ENCODE measurements around the gene FKBP5. TPM values are rescaled to one million over a fixed set of nuclear protein-coding genes. Genes with fewer than 3 reads are reported as not detected.
"Not testable (repeated sequence)": the region's sequence is repeated elsewhere in the genome, so short reads cannot be mapped to it uniquely, and the experiment has no call there.

The FKBP5 gene
- total RNA-seq, 1 experiment from 2014 or later, result 15.0 TPM

DNA sequence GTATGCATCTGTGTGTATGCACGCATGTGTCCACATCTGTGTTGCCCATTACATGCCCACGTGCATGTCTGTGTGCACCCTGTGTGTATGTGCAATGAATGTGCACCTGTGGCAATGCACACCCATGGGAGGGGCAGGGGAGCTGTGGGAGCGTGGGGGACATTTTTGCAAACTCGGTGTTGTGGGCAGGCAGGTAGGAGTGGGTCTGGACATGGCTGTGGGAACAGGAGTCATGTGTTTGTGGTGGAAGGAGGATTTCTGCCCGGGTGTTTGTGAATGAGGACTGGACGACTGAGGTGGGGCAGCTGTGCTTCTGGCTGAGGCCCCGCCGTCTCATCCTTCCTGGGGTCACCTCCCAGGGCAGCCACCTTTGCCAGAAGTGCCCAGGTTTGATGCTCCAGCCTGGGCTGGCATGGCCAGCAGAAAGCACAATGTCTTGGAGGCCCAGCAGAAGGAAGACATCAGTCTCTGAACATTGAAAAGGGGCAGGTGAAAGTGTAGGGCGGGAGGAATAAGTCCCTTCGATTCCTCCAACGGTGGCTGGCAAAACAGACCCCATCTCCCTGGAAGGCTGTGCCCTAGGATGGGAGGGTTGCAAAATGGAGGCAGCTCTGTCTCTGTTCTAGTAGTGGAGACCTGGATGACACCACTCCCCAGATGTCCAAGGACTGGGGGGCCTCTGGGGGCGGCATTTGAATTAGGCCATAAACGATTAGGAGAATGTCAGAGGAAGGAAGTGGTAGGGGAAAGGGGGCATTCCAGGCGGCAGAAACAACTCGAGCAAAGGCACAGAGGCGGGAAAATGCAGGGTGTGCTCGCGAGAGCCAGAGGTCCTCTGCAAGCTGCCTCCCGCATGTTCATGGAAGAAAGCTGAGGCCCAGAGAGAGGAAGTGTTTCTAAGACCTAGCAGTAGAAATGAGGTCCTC is 29.0 kb upstream of the FKBP5 start:
- Histone ChIP-seq H3K36me3 (replicated peaks; ENCODE audit: control insufficient read depth, insufficient read depth, low read length) (no peaks in the 10 kb centered on the region), H3K4me3 (ENCODE audit: insufficient read depth, low read depth, low read length) (no peak overlapping the region), H3K27me3 (ENCODE audit: control insufficient read depth, insufficient read depth, low read length) (no peaks in the 10 kb centered on the region)
- DNase-seq, result peak; percentile 61

DNA sequence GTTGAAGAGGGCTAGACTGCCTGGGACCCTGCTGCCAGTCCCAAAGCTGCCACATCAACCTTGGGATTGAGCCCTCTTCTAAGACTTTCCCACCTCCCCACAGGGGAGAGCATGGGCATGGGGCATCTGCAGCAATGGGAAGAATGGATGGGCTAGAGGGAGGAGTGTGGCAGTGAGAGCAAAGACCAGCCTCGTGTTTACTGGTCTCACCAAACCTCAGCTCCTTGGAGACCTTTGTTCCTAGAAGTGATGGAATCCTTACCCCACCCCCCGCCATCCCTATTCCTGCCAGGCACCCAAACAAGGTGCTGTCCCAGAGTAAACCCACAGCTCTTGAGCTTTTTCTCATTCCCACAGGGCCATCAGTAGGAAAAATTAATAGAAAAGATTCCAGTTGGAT is 28.1 kb upstream of the FKBP5 start:
- Histone ChIP-seq H3K36me3 (replicated peaks; ENCODE audit: control insufficient read depth, insufficient read depth, low read length) (no peaks in the 10 kb centered on the region), H3K27me3 (ENCODE audit: control insufficient read depth, insufficient read depth, low read length) (no peaks in the 10 kb centered on the region), H3K4me3 (ENCODE audit: insufficient read depth, low read depth, low read length) (no peak overlapping the region)
- DNase-seq, result peak; percentile 45

DNA sequence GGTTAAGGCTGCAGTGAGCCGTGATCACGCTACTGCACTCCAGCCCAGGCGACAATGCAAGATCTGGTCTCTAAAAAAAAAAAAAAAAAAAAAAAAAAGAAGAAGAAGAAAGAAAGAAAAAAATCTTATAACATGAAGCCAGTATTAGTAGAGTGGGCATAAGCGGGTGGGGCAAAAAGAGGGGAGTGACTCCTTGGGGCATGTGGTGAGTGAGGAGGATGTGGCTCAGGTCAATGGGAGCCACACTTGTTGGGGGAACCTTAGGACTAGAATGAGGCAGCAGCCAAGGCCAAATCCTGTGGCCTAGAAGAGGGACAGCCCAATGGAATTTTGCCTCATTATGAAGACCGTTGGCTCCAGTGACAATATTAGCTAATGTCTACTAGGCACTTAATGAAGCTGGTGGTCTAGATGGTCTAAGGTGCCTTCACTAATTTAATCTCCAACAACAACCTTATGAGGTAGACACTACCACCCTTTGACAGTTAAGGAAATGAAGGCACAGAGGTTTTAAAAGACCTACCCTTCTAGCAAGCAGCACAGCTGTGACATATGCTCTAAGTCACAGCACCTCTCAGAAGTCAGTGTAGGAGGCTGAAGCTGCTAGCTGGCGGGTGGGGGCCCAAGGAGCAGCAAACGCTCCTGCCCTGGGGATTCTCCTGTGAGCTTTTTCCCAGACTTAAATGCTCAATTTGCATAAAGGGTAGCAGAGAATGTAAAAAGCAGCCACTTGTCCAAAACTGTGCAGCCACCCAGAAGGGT is 24.5 kb upstream of the FKBP5 start:
- Histone ChIP-seq H3K4me3 (ENCODE audit: insufficient read depth, low read depth, low read length) (no peak overlapping the region), H3K36me3 (replicated peaks; ENCODE audit: control insufficient read depth, insufficient read depth, low read length) (no peaks in the 10 kb centered on the region), H3K27me3 (ENCODE audit: control insufficient read depth, insufficient read depth, low read length) (no peaks in the 10 kb centered on the region)
- peak; percentile 35 for DNase-seq

DNA sequence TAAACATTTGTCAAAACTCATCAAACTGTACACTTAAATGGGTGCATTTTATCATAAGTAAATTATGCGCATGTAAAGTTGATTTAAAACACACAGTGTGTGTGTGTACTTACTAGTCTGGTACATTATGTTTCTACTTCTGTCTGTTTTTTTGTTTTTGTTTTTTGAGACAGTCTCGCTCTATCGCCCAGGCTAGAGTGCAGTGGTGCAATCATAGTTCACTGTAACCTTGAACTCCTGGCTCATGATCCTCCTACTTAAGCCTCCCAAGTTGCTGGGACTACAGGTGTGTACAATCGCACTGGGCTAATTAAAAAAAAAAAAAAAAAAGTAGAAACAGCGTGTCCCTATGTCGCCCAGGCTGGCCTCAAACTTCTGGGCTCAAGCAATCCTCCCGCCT is 23.0 kb upstream of the FKBP5 start:
- H3K36me3 ChIP-seq (replicated peaks; ENCODE audit: control insufficient read depth, insufficient read depth, low read length), result no peaks in the 10 kb centered on the region
- no peaks in the 10 kb centered on the region for H3K27me3 ChIP-seq (ENCODE audit: control insufficient read depth, insufficient read depth, low read length)
- no peak for DNase-seq
- no peak overlapping the region for H3K4me3 ChIP-seq (ENCODE audit: insufficient read depth, low read depth, low read length)

DNA sequence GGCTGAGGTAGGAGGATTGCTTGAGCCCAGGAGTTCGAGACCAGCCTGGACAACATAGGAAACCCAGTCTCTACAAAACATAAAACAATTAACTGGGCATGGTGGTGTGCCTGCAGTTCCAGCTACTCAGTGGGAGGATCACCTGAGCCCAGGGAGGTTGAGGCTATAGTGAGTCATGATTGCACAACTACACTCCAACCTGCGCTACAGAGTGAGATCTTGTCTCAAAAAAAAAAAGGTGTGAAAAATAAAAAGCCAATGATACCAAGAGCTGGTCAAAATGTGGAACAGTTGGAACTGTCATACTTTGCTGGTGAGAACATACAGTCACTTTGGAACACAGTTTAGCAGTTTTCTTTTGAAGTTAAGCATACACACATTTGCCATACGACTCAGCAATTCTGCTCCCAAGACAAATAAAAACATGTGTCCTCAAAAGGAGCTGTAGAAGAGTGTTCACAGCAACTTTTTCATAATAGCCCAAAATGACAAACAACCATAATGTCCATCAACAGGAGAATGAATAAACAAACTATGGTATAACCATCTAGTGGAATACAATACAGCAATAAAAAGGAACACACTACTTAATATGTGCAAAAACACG is 21.6 kb upstream of the FKBP5 start:
- no peaks in the 10 kb centered on the region for H3K36me3 ChIP-seq (replicated peaks; ENCODE audit: control insufficient read depth, insufficient read depth, low read length)
- no peak for DNase-seq
- H3K27me3 ChIP-seq (ENCODE audit: control insufficient read depth, insufficient read depth, low read length), result no peaks in the 10 kb centered on the region
- H3K4me3 ChIP-seq (ENCODE audit: insufficient read depth, low read depth, low read length), result no peak overlapping the region

DNA sequence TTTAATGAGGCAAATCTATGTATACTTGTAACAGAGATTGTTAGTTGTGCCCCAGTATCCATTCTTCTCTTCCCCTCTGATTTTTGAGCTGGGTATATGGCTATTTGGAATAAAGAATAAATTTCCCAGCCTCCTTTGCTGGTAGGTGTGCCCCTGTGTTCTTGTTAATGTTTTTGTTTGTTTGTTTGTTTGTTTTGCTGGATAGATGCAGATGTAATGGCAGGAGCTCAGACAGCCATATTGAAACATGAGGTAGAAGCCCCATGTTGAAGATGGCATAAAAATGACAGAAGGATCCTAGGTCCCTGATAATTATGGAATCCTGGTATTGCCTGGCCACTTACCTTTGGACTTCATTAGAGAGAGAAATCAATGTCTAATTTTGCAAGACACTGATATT is 19.9 kb upstream of the FKBP5 start:
- Histone ChIP-seq H3K27me3 (ENCODE audit: control insufficient read depth, insufficient read depth, low read length) (no peaks in the 10 kb centered on the region), H3K36me3 (replicated peaks; ENCODE audit: control insufficient read depth, insufficient read depth, low read length) (no peaks in the 10 kb centered on the region), H3K4me3 (ENCODE audit: insufficient read depth, low read depth, low read length) (no peak overlapping the region)
- DNase-seq, result no peak

DNA sequence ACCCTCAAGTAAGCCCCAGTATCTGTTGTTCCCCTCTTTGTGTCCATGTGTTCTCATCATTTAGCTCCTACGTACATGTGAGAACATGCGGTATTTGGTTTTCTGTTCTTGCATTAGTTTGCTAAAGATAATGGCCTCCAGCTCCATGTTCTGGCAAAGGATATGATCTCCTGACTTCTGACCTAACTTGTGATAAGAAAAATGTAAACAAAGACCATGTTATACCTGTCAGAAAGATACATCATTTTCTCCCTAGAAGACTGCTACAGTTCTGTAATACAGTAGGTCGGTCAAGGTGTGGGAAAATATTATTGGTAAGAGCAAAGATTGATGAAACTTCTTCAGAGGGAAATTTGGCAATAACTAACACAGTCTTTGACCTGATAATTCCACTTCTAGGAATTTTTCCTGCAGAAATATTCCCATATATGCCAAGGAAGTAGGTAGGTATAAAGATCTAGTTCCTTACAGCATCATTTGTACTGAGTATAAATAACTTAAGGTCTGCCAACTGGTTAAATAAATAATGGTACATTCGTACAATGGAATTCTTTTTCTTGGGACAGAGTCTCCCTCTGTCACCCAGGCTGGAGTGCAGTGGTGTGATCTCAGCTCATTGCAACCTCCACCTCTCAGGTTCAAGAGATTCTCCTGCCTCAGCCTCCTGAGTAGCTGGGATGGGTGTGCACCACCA is 19.1 kb upstream of the FKBP5 start:
- Histone ChIP-seq H3K4me3 (ENCODE audit: insufficient read depth, low read depth, low read length) (no peak overlapping the region), H3K27me3 (ENCODE audit: control insufficient read depth, insufficient read depth, low read length) (no peaks in the 10 kb centered on the region), H3K36me3 (replicated peaks; ENCODE audit: control insufficient read depth, insufficient read depth, low read length) (no peaks in the 10 kb centered on the region)
- no peak for DNase-seq

DNA sequence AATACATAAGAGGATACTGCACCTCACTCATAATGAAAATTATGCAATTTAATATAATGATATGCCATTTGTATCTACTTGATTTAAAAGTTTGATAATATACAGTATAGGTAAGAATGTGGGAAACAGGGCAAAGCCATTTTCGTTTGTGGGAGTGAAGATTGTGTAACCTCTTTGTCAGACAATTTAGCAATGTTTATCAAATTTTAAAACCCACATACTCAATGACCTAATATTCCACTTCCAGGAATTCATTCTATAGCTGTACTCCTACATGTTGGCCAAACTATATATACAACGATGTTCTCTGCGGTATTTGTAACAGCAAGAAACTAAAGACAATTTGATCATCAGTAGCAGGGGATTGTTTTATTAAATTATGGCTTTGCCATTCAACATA is 17.8 kb upstream of the FKBP5 start:
- Histone ChIP-seq H3K27me3 (ENCODE audit: control insufficient read depth, insufficient read depth, low read length) (no peaks in the 10 kb centered on the region), H3K4me3 (ENCODE audit: insufficient read depth, low read depth, low read length) (no peak overlapping the region), H3K36me3 (replicated peaks; ENCODE audit: control insufficient read depth, insufficient read depth, low read length) (no peaks in the 10 kb centered on the region)
- DNase-seq, result no peak

DNA sequence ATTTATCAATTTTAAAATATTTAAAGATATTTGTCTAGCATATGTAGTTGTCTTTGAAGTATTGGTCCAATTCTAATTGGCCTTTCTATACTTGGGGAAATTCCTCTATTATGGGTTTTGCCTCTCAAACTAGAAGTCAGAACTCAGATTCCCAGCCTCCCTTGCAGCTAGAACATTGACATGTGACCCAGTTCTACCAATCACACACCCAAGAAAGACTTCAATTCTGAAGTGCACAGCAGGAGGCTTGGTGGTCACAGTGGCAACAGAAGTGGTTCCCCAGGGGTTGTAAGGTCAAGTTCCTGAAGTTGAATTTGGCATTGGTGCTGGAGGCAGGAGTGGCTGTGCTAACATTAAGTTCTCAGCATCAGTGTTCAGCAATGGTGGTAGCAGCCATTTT is 14.8 kb upstream of the FKBP5 start:
- H3K4me3 ChIP-seq (ENCODE audit: insufficient read depth, low read depth, low read length), result no peak overlapping the region
- no peaks in the 10 kb centered on the region for H3K36me3 ChIP-seq (replicated peaks; ENCODE audit: control insufficient read depth, insufficient read depth, low read length)
- DNase-seq, result no peak
- H3K27me3 ChIP-seq (ENCODE audit: control insufficient read depth, insufficient read depth, low read length), result no peaks in the 10 kb centered on the region

DNA sequence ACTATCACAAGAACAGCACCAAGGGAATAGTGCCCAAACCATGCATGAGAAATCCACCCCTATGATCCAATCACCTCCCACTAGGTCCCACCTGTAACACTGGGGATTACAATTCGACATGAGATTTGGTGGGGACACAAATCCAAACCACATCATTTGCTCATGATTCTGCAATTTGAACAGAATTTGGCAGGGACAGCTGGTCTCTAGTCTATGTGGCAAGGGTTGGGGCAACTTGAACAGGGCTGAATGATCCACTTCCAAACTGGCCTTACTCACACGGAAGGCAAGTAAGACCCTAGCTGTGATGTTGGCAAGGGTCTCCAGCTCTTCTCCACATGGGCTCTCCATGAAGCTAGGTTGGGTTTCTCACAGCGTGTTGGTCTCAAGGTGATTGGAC is 10.1 kb upstream of the FKBP5 start:
- no peak overlapping the region for H3K4me3 ChIP-seq (ENCODE audit: insufficient read depth, low read depth, low read length)
- no peaks in the 10 kb centered on the region for H3K36me3 ChIP-seq (replicated peaks; ENCODE audit: control insufficient read depth, insufficient read depth, low read length)
- no peak for DNase-seq
- no peaks in the 10 kb centered on the region for H3K27me3 ChIP-seq (ENCODE audit: control insufficient read depth, insufficient read depth, low read length)

DNA sequence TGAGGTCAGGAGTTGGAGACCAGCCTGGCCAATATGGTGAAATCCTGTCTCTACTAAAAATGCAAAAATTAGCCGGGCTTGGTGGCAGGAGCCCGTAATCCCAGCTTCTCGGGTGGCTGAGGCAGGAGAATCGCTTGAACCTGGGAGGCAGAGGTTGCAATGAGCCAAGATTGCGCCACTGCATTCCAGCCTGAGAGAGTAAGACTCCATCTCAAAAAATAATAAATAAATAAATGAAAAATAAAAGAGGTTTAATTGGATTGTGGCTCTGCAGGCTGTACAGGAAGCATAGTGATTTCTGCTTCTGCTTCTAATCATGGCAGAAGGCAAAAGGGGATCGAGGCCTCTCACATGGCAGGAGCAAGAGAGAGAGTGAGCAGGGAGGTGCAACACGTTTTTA is 9.7 kb upstream of the FKBP5 start:
- not testable (repeated sequence) for DNase-seq; H3K36me3 ChIP-seq (replicated peaks; ENCODE audit: control insufficient read depth, insufficient read depth, low read length); H3K4me3 ChIP-seq (ENCODE audit: insufficient read depth, low read depth, low read length); H3K27me3 ChIP-seq (ENCODE audit: control insufficient read depth, insufficient read depth, low read length)

DNA sequence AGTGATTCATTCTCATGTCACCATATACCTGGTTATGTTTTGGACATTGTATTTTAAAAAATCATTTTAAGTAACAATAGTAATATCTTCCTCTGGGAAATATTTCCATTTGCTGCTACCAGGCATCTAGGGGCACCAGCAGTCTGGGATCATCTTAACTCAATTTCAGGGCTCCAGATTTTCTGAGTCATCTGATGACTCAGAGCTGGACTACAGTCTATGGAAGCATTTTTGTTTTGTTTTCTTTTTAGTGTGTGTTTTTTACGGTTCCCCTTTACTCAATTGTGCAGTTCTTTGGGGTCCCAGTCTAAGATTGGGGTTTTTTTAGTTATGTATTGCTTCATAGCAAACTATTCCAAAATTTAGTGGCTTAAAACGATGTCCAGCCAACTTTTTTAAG is 5.7 kb upstream of the FKBP5 start:
- H3K4me3 ChIP-seq (ENCODE audit: insufficient read depth, low read depth, low read length), result no peak overlapping the region
- no peaks in the 10 kb centered on the region for H3K36me3 ChIP-seq (replicated peaks; ENCODE audit: control insufficient read depth, insufficient read depth, low read length)
- H3K27me3 ChIP-seq (ENCODE audit: control insufficient read depth, insufficient read depth, low read length), result no peaks in the 10 kb centered on the region
- no peak for DNase-seq

DNA sequence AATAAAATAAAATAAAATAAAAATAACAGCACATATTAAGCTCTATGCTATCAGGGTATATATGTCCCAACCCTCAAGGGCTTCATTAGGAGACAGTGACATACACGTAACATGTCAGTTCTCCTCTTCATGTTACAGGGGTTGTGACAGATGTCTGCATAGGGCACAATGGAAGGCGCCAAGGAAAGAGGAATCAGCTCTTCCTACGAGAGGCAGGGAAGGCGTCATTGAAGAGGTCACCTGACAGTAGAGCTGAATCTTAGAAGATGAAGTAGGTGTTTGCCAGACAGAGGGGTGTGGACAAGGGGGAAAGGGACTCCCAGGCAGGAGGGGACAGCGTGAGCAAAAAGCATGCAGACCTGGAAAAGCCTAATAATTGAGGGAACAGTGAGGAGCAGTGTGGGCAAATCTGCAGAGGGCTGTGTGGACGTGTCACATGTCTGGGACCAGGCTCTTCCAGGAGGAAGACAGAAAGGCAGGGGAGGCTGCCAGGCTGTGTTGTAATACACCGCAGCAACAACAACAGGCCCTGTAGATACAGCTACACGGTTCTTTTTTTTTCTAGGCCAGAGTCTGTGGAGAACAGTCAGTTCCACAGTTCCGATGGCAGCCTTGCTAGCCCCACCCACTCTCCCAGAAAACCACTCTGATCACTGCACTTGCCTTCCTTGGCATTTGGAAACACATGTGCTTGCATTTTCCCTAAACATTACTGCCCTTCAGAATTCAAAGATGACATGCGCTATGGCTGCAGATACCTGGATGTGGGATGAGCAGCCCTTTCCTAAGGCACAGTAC is 2.5 kb upstream of the FKBP5 start:
- H3K4me3 ChIP-seq (ENCODE audit: insufficient read depth, low read depth, low read length), result no peak overlapping the region
- H3K27me3 ChIP-seq (ENCODE audit: control insufficient read depth, insufficient read depth, low read length), result peaks cover 6% of the 10 kb centered on the region
- no peaks in the 10 kb centered on the region for H3K36me3 ChIP-seq (replicated peaks; ENCODE audit: control insufficient read depth, insufficient read depth, low read length)
- no peak for DNase-seq

DNA sequence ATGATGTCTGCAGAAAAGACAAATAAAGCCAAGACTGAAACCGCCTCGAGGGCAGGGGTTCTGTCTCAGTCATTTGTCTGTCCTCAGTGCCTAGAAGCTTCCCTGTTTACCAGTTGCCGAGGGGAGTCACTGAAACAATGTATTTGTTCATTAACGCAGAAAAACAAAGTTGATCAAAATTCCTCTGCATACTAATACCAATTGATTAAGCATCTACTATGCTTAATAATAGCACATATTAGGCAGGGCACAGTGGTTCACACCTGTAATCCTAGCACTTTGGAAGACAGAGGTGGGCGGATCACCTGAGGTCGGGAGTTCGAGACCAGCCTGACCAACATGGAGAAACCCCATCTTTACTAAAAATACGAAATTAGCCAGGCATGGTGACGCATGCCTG is 1.8 kb upstream of the FKBP5 start:
- DNase-seq, result no peak
- Histone ChIP-seq H3K27me3 (ENCODE audit: control insufficient read depth, insufficient read depth, low read length) (peaks cover 6% of the 10 kb centered on the region), H3K36me3 (replicated peaks; ENCODE audit: control insufficient read depth, insufficient read depth, low read length) (no peaks in the 10 kb centered on the region), H3K4me3 (ENCODE audit: insufficient read depth, low read depth, low read length) (no peak overlapping the region)

All from H7 (cell line).